NK-92 (cell line): Measurements from ENCODE around the gene PEX5L.
"Not testable (repeated sequence)": the region's sequence is repeated elsewhere in the genome, so short reads cannot be mapped to it uniquely, and the experiment has no call there.

Experiments used
- DNase-seq: peaks from one replicate; lab custom pipeline; 2025; ENCODE audit not compliant: unreplicated experiment; lab: John Stamatoyannopoulos, UW

Gene PEX5L

DNA sequence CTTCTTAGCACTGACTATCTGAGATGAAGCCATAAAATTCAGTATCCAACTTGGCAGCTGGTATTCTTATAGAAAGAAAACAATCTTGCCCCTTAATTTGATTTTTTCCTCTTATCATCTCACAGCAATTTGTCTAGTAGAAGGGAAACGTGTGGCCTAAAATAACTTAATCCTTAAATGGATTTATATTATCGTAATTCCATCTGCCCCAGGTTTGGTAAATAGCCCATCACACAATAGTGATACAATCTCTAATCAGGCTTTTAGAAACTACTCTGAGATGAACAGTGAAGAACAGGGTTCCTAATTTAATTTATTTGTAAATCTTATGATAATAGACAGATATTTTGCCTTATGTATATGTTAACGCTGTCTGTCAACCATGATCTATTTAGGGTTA lies 24.8 kb downstream of the PEX5L start:
- no peak for DNase-seq

DNA sequence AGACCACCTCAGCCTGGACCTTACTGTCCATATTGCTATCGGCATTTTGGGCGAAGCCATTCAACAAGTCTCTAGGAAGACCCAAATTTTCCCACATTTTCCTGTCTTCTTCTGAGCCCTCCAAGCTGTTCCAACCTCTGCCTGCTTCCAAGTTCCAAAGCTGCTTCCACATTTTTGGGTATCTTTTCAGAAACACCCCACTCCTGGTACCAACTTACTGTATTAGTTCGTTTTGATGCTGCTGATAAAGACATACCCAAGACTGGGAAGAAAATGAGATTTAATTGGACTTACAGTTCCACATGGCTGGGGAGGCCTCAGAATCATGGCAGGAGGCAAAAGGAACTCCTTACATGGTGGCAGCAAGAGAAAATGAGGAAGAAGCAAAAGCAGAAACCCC lies 28.4 kb downstream of the PEX5L start:
- not testable (repeated sequence) for DNase-seq

DNA sequence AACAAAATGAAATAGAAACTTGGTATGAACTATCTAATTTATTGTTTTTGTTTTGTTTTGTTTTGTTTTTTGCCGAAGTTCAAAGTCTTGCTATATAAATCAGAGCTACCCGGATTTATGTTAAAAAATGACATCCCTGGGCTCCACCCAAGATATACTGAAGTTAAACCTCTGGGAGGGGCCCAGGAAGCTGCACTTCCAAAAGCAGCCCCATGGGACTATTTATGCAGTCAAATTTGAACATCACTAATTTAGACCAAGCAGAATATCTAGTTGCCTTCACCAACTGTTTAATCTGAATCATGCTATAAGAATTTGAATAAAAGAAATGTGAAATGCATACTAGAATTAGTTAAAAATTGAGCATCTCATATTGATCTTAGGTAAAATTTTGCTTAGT lies 32.2 kb downstream of the PEX5L start:
- DNase-seq, result no peak

DNA sequence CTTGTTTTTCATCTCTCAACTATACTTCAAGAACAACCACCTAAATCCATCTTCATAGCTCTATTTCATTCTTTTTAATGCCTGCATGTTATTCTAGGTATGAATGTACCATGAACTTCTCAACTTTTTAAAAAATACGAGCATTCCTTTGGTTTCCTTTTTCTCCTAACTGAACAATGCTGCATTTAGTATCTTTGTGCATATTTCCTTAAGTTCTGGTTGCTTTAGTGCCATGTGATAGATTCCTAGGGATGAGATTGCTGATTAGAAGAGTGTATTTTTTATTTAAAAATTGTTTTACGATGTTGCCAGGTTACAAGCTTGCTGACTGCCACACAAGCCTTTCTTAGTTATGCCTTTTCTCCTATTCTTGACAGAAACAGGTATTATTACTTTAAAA lies 34.7 kb downstream of the PEX5L start:
- DNase-seq, result no peak

DNA sequence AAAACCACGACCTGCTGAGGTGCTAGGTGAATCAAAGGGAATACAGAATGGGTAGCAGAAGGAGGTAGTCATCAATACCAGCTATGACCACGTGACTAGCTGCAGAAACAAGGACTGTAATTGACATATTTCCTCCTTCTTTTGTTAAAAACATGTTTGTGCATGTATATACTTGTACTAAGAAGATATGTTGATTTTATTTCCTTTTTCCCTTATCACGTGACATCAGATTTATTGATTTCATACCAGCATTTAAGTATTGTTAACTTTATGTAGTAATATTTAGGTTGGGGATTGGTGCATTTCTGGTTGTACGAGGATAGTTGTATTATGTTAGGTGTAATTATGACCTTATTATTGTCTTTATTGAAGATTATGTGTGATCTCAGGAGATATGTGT lies 36.2 kb downstream of the PEX5L start:
- no peak for DNase-seq

DNA sequence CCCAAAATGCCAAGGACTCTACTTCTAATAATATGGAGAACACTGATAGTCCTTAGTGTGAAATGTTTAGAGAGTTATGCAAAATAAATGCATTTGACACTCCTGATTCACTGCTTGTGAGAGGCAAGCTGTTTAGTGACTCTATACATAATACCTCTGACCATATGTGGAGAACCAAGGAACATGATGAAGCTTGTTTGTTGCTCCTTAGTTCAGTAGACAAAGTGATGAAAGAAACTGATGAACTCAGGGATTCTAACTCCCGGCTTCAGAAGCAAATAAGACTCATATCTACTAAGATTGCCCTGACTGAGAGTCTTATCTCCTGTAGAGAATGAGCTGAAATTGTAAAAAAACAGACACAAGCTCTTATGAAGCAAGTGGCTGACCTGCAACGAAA lies 41.3 kb downstream of the PEX5L start:
- no peak for DNase-seq

DNA sequence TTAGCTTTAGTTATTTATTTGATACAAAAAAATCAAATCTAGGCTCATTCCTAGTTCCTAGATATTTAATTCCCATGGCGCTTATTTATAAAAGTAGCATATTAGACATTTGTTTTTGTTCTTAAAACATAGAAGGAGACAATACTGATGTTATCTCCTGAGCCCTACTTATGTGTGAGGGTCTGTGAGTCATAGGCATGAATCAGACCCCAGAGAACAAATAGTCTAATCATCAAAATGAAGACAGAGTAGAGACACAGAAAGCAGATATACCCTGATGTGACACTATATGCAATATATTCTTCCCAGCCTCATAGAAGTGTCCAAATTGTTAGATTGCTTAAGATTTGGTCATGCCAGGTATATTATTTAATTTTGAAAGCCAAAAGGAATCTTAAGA lies 44.9 kb downstream of the PEX5L start:
- no peak for DNase-seq

DNA sequence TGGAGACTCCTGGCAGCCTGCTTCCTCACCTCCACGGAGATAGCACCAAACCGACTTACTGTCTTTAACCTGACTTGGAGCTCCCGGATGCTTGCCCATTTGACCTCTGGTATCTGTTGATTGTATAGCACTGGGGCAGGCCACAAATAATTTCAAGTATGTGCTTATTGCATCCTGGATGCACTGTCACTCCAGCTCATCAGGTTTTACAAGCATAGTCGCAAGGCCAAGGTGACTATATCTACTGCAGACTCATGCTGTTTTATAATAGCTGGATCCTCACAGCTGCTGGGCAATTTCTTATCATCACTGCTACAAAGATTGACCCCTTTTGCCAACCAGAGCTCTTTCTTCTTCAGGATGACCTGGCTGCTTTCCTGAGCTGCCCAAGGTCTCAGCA lies 45.6 kb downstream of the PEX5L start:
- DNase-seq, result no peak

DNA sequence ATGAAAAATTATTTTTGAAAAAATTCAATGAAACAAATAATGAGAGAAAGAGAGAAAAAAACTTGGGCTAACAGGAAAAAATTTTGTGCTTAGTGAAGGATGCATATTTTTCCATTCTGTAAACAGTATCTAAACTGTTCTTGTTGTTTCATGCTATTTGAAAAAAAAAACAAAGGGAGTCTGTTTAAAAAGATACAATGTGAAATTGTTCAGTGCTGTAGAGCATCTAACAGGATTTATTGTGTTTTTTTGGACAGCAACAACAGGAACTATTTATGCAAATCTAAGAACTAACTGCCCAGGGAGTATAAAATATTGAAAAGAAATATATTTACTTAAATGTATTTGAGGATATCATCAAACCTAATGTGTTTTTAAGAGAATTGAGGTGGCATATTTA lies 55.1 kb downstream of the PEX5L start:
- DNase-seq, result no peak

DNA sequence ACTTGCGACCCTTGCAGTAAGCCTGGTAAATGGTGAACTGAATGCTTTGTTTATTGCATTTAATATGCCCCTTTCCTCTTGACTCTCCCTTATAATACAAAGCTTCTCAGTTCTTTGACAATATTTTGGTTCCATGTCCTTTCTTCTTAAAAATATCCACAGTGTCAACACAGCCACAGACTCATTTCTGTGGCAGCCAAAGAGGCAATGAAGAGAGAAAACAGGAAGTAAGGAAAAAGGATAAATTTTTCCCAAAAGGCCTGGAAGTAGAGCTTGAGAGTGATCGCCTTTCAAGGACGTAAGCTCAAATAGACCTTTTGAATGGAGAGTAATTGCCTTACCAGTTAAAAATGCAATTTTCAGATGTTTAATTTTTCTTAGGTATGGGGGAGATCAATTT lies 59.4 kb downstream of the PEX5L start:
- no peak for DNase-seq

DNA sequence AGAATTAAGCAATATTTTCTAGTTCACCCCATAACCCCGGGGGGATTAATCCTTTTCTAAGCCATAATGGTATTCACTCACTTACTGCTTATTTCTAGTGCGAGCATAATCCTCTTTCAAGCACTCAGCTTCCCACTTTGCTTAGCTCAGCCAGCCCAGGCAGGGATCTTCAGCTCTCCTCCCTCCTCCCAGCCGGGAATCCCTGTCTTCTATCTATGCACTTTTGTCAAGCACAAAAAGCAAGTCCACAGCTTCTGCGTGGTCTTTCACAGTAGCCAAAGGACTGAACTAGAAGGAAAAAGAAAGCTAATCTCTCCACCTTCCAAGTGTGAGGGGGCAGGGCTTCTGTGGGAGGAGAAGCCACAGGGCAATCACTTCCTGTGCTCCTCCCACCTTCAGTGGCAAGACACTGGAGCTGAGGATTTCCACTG lies 62.8 kb downstream of the PEX5L start:
- DNase-seq, result no peak

DNA sequence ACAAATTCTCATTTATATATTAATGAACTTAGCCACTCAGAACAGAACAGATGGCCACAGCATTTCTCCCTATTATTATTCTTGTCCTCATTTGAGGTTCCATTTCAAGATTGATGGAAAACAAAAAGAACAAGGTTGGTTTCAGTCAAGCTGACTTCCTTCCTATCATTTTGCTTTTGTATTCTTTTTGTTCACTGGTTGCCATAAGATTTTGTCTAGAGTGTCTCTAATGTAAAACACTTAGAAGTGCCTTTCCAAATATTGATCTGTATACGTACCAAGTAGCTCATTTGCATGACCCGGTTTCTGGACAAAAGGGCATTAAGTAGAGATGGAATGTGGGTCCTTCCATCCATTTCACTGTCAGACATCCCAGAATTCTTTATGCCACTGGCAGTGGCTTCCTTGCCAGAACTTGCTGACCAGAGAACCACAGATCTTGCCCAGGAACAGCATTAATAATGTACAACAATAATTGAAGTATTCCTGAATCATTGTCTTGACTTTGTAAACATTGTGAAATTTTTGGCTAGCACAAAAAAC lies 63.8 kb downstream of the PEX5L start:
- DNase-seq, result no peak

DNA sequence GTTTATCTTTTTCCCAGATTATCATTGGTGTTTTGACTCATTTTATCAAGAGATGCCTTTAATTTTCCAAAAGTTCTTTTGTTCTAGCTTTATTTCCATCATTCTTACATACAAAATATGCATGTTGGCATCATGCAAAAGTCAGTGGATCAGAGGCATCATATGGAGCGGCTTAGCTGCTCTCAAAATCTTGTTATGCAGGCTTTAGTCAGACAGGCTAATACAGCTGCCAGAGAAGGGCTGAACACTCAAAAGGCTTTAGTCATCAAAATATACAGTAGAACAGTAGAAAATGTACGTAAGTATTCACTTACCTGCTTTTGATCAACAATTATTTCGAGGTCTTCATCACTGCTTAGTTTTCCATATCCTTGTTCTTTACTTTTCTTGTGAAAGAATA lies 65.5 kb downstream of the PEX5L start:
- DNase-seq, result no peak

DNA sequence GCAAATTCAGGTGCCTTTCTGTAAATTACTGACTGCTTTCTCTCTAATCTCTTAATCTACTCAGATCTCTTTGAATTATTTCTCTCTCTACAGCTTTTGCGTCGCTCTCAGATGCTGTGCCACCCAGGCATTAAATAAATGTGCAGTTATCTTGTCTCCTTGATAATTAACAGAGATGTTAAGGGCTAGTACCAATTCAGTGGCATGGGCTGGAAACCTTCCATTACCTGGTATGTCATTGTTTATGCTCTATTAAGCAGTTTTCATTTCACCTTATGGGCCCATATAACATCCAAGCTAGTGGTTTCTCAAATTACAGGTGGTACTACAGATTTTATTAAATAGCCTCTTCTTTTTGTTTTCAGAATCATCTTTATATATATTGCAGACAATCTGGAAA lies 66.0 kb downstream of the PEX5L start:
- DNase-seq, result no peak

DNA sequence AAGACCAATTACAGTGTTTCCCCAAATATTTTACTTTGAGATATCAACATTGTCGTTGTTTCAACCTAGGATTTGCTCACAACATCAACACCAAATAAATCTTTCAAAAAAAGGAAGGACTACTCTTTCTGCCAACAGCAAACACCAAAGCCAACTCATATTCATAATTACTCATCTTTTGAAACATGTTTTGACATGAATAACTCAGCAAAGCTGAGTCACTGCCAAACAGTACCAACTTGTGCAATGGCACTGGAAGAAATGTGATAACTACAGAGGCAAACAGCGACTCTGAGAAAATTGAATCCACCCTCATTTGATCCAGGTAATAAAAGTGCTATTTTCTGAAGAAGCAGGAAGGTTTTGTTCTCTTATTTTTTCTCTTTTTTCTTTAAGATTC lies 67.2 kb downstream of the PEX5L start:
- DNase-seq, result no peak

DNA sequence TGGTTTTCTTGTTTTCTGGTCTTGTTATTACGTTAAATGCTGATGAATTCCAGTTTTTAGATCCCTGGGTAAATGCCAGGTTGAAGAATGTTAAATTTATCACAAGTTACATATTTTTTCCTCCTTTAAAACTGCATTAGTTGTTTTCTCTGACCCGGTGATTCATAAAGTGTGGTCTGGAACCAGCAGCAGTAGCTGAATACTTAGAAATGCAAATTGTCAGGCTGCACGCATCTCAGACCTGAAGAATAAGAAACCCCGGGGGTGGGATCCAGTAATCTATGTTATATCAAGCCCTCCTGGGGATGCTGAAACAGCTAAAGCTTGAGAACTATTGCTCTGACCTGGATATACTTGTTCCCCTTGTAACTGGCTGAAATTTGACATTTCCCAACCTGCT lies 69.1 kb downstream of the PEX5L start:
- no peak for DNase-seq

DNA sequence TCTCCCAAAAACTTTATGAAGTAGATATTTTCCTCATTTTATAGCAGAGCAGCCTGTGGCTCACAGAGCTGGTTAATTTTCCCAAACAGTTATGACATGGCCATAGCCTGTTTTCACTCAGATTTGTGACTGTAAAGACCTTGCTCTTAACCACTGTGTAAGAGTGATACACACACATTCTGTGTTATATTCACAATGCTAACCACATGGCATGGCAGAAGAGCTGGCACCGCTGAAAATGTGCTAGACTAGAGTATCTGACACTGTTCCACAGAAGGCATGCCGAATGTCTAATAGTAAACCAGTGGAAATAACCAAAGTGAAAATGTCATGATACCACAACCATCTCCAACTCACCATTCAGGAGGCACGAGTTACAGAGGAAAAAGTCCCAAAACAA lies 71.8 kb downstream of the PEX5L start:
- DNase-seq, result no peak

DNA sequence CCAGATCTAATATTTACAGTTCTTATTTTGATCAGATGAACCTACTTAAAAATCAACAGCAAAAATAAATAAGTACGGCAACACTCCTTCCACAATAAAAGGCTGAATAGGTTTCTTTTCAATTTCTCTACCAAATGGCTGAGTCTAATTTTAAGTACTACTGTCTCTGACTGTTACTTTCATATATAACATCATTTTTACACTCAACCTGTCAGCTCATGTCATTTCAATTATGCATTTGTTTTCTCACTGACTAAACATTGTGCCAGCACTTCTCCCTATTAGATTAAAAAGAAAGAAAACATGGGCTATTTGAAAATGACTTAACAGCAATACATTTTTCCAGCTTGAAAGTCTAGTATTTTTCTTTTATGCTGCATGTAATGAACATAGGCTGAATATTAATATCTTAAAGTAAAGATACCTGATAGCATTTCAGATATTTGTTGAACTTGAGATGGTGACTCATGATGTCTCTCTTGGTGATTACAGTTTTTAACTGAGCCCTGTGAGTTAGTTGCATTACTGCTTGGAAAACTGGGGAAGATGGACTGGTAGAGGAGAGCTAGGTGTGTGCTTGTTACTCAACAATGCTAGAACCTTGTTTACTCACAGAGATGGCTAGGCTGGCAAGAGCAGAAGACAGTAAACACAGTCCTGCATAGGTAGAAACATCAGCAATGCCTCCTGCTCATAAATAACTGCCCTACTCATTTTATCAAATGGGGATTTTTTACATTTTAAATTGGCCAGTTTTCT lies 73.9 kb downstream of the PEX5L start:
- no peak for DNase-seq

DNA sequence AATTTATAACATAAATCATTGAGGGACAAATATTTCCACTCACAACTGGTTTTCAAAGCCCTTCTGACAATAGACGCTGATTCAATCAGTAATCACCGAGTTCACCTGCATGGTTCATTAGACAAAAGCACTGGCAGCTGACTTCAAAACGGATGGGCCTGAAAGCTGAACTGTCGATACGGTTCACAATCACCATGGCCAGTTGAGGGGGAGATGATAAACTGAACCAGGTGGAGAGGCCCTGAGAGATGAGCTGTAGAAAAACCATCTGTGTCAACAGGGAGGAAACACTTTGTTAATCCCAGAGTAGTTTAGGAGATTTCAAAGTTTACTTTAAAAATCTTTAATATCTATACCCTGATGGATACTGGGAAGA lies 75.0 kb downstream of the PEX5L start:
- no peak for DNase-seq

DNA sequence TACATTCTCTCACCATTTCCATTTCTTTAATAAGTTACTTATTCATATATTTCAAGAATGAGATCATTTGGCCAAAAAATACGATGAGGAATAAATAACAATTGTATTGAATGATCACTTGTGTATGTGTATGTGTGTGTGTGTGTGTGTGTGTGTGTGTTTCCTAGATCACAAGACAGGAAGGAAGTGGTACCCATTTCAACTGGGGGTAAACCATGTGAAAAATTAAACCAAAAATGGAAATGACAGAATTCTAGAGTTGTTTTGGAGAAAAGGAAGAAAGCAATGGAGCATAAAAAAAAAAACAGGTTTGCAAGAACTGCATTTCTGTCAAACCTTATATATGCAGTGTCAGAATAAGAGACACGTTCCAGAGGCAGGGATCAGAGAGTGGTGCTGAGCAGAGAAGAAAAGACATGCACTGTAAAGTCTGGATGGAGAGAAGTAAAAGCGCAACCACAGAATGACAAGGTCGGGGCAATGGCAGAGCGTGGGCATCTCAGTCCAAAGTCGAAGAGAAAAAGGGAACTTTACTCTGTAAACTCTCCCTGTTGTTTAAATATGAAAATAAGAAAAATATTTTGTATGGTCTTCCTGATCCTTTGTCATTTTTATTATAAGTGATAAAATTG lies 75.5 kb downstream of the PEX5L start:
- no peak for DNase-seq

DNA sequence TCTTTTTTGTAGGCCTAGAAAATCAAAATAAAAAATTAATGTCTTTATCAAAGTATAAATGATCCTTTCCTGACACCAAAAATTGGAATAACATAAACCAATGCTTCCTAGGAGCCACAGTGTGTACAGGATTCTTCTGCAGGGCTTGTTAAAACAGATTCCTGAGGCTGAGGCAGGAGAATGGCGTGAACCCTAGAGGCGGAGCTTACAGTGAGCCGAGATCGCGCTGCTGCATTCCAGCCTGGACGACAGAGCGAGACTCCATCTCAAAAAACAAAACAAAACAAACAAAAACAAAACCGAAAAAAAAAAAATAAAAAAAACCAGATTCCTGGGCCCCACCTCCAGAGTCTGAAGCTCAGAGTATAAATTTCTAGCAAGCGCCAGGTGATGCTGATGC lies 78.0 kb downstream of the PEX5L start:
- no peak for DNase-seq

DNA sequence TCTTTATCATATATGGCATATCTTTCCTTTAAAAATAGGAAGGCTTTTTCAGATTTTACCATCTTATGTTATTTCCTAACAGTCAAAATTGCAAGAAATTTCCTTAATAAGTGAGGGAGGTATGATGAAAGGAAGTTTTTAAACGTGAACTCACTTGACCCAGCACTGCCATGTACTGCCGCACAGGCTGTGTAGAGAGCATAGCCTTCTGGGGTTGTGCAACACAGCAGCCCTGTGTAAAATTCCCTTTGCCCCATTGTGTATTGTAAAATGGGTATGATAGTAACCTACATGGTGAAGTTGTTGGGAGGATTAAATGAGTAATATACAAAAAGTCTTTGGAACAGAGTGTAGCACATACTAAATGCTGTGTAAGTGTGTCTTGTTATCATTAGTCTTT lies 78.6 kb downstream of the PEX5L start:
- DNase-seq, result no peak
